Tibial nerve (tissue), 4 donors: ENCODE results near the gene TMEM269. TPM values are rescaled to one million over a fixed set of nuclear protein-coding genes. Genes with fewer than 3 reads are reported as not detected.

Experiments used
- DNase-seq, 2 donors: peaks; one replicate each; pipeline ENCODE4 v3.0.0-alpha.2; 2019; ENCODE audit warnings: low spot score in 2 of 2
- H3K27ac ChIP-seq, 4 donors: fragments of 200-600 bp; sonication (generic) in 3 of 4; one replicate each; pipeline ENCODE4 v1.5.1; 2017 to 2019; ENCODE audit warnings: mild to moderate bottlenecking in 1 of 4
- H3K27me3 ChIP-seq, 2 donors: fragments of 200-600 bp; sonication (generic) in 1 of 2; one replicate each; pipeline versions ENCODE4 v1.5.1 to v1.6.0; 2017 to 2019
- H3K36me3 ChIP-seq, 3 donors: fragments of 200-600 bp; sonication (generic); one replicate each; pipeline ENCODE4 v1.5.1; 2018 to 2019
- H3K4me1 ChIP-seq, 4 donors: fragments of 200-600 bp; sonication (generic) in 3 of 4; one replicate each; pipeline ENCODE4 v1.5.1; 2017 to 2019
- H3K4me3 ChIP-seq, 4 donors: fragments of 200-600 bp; sonication (generic) in 3 of 4; one replicate each; pipeline ENCODE4 v1.5.1; 2017 to 2019; ENCODE audit warnings: mild to moderate bottlenecking in 1 of 4, moderate library complexity in 1 of 4
- H3K9me3 ChIP-seq, 4 donors: fragments of 200-600 bp; sonication (generic) in 3 of 4; one replicate each; pipeline ENCODE4 v1.5.1; 2017 to 2019
- CTCF ChIP-seq, 5 experiments: fragments of 200-600 bp in 3 of 5; fragments of 450-650 bp in 2 of 5; sonication (generic) in 3 of 5; IDR thresholded peaks; one replicate each; pipeline ENCODE4 v1.5.1; 2016 to 2019; ENCODE audit warnings: antibody characterized with exemption in 5 of 5, mild to moderate bottlenecking in 3 of 5, moderate library complexity in 2 of 5
- EP300 ChIP-seq, 2 donors: sonication (generic); formaldehyde crosslinking; IDR thresholded peaks; one replicate each; pipeline ENCODE4 v1.6.1; 2017; ENCODE audit warnings: antibody characterized with exemption in 2 of 2, mild to moderate bottlenecking in 1 of 2
- POLR2A ChIP-seq, 2 donors: fragments of 450-650 bp; IDR thresholded peaks; one replicate each; pipeline ENCODE4 v1.6.1; 2017; ENCODE audit warnings: antibody characterized with exemption in 2 of 2, mild to moderate bottlenecking in 2 of 2, moderate library complexity in 2 of 2
- WGBS, 2 donors: methylation state at CpG; one replicate each; pipeline ENCODE4 v1.1.5; 2018; 5-methylcytosine and 5-hydroxymethylcytosine counted together
- total RNA-seq, 4 donors: library from RNA; depleted of rRNA; stranded (reverse); fragments of >200 nt; gene quantifications; one replicate each; pipeline ENCODE4 v1.1.0, GENCODE V29; 2016

Gene TMEM269
- total RNA-seq, 4 donors from 2014 or later = 0.21 to 0.30 (median 0.22) TPM; not detected in 1

GRCh38 chr1:42739753-42740700, 44.8 kb upstream of the TMEM269 start, which contains the start of gene CLDN19:
TSS of gene CLDN19 (minus strand) at chr1:42740236. CDS start at chr1:42740063, 173 bp downstream.
- Histone ChIP-seq H3K27me3 (no peaks in the 10 kb centered on the region), H3K4me3 (peak within 1 kb of the TSS; percentile 23 to 51 (median 32)), H3K4me1 (peaks cover 0 to 62% (median 8%) of the 10 kb centered on the region in 4 donors), H3K27ac (peak within 1 kb of the TSS; percentile 54 to 85 (median 76)), H3K9me3 (no peaks in the 10 kb centered on the region), H3K36me3 (peaks cover 0 to 10% (median 0%) of the 10 kb centered on the region in 3 donors)
- WGBS, 2 donors = 40 to 43% methylated on average over 25 to 27 of the region's 27 CpGs
- TF ChIP-seq POLR2A (IDR thresholded peaks at IDR 0.05) = peak in 1 of 2 donors; percentile 47
- TF ChIP-seq CTCF (IDR thresholded peaks at IDR 0.05) = no peak
- TF ChIP-seq EP300 (IDR thresholded peaks at IDR 0.05) = peak; percentile 32 to 69
- DNase-seq = no peak

DNA sequence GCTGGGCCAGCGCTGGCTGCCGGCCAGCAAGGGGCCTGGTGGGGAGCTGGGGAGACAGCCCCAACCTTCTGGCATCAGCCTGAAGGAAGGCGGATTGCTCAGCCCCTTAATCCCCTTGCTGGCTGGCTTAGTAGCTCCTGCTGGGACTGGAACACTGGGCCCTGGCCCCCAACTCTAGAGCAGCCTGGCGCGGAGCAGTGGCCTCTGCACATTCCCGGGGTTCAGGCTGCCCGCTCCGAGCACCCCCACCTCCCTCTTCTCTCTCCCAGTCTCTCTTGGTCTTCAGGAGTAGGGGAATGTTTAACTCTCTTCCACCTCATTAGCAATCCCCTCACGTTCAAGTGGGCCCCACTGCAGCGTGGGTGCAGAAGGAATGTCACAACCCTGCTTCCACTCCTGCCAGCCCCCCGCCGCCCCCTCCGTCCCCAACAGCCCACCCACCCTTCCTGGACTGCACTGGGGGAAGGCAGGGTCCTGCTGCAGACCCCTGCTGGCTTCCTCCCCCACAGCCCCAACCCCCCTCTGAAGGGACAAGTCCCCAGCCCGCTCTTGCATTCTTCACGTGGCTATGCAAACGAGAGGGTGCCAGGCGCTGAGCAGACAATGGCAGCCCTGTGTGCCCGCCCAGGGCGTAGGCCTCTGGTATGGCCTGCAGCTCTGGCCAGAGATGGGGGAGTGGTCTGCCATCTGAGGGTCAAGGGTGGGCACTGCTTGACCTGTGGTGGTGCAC, 43.8 kb upstream of the TMEM269 start:
- H3K4me1 ChIP-seq = peaks cover 0 to 56% (median 8%) of the 10 kb centered on the region in 4 donors
- peak overlapping the region; percentile 54 to 85 (median 76) for H3K27ac ChIP-seq
- DNase-seq = no peak
- TF ChIP-seq EP300 (IDR thresholded peaks at IDR 0.05) (no peak), CTCF (IDR thresholded peaks at IDR 0.05) (no peak), POLR2A (IDR thresholded peaks at IDR 0.05) (no peak)
- WGBS, 2 donors = 49 to 55% methylated on average over 16 to 17 of the region's 19 CpGs
- peaks cover 0 to 7% (median 1%) of the 10 kb centered on the region in 3 donors for H3K36me3 ChIP-seq
- no peaks in the 10 kb centered on the region for H3K9me3 ChIP-seq
- no peaks in the 10 kb centered on the region for H3K27me3 ChIP-seq
- peak overlapping the region in 1 of 4 donors; percentile 51 for H3K4me3 ChIP-seq

DNA sequence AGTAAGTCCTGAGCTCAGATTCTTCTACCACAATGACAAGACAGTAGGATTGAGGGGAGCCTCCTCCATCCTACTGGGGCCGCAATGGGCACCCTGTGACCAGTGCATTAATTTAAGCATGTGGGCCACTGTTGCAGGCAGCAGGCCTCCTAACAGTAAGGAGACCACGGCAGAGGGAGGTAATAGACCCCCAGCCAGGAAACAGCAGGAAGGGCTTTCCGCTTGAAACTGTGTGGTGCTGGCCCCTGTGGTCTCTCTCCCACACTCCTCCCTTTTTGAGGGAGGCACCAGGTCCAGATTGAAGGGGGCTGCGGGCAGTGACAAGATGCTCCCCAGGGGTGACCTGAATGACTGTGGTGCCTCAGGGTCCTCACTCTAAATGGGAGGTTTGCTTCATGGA, 43.1 kb upstream of the TMEM269 start:
- Histone ChIP-seq H3K4me3 (no peak overlapping the region), H3K4me1 (peaks cover 0 to 52% (median 8%) of the 10 kb centered on the region in 4 donors), H3K27me3 (no peaks in the 10 kb centered on the region), H3K36me3 (peaks cover 0 to 13% (median 2%) of the 10 kb centered on the region in 3 donors), H3K27ac (peak overlapping the region; percentile 21 to 85 (median 68)), H3K9me3 (no peaks in the 10 kb centered on the region)
- WGBS, 2 donors = 59 to 74% methylated on average over 2 to 4 of the region's 4 CpGs
- TF ChIP-seq CTCF (IDR thresholded peaks at IDR 0.05) (no peak), POLR2A (IDR thresholded peaks at IDR 0.05) (no peak), EP300 (IDR thresholded peaks at IDR 0.05) (no peak)
- DNase-seq = no peak

DNA sequence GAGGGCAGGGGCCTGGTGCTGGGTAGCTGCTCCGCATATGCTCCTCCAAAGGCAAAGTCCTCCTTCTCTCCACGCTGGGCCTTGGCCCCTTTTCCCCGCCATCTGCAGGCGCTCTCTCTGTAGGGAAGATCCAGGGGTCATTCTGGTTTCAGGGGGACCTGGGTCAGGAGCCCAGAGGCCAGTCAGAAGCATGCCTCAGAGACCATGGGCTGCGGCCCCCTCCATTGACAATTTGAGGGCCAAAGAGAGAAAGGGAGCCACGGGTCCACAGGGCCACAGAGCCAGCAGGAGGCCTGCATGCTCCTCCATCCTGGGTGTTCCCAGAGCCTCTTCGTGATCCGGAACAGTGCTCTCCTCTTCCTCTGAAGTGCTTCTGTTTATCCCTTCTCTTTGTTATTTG, 42.6 kb upstream of the TMEM269 start:
- peak overlapping the region; percentile 21 to 85 (median 68) for H3K27ac ChIP-seq
- no peak for TF ChIP-seq EP300 (IDR thresholded peaks at IDR 0.05)
- TF ChIP-seq POLR2A (IDR thresholded peaks at IDR 0.05) = no peak
- no peak for TF ChIP-seq CTCF (IDR thresholded peaks at IDR 0.05)
- WGBS, 2 donors = 71 to 78% methylated on average over 8 of the region's 8 CpGs
- no peaks in the 10 kb centered on the region for H3K27me3 ChIP-seq
- H3K36me3 ChIP-seq = peaks cover 0 to 17% (median 2%) of the 10 kb centered on the region in 3 donors
- H3K9me3 ChIP-seq = no peaks in the 10 kb centered on the region
- DNase-seq = no peak
- peaks cover 0 to 51% (median 8%) of the 10 kb centered on the region in 4 donors for H3K4me1 ChIP-seq
- no peak overlapping the region for H3K4me3 ChIP-seq
